Measurements from ENCODE around the gene TAS2R1.
A peak's percentile ranks its signal among the peaks of the same experiment; 100 is the strongest.
"Not testable (repeated sequence)": the region's sequence is repeated elsewhere in the genome, so short reads cannot be mapped to it uniquely, and the experiment has no call there.

Gene TAS2R1

DNA sequence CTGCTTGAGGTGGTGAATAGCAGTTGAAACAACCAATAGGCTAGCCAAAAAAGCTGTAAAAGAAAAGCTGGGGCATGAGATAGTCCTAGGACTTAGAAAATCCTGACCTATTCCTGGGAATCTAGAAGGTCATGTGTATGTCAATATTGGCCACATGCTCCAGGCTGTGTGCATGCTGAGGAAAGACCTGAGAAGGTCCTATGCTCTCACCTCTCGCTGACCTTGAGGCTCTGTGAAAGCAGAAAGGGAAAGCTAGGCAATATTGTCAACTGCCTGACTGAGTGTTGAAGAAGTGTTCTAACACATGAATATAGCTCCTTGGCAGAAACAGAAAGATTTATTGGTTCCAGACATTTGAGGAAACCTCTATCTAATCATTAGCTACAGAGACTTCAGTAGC, 19.8 kb downstream of the TAS2R1 start:
- no peaks in the 10 kb centered on the region for H3K4me1 ChIP-seq (ENCODE audit: control insufficient read depth in 2 of 2, insufficient read depth in 2 of 2, low read length in 2 of 2)
- H3K9me3 ChIP-seq (ENCODE audit: control insufficient read depth in 2 of 2, low read length in 2 of 2) = no peaks in the 10 kb centered on the region
- no peak overlapping the region for H3K4me3 ChIP-seq (ENCODE audit: low read length in 2 of 2)
- no peaks in the 10 kb centered on the region for H3K36me3 ChIP-seq (ENCODE audit: control insufficient read depth in 2 of 2, insufficient read depth in 2 of 2, low read length in 2 of 2)
- H3K27me3 ChIP-seq (ENCODE audit: control insufficient read depth in 2 of 2, insufficient read depth in 2 of 2, low read length in 2 of 2) = no peaks in the 10 kb centered on the region
- H3K27ac ChIP-seq (ENCODE audit: low read depth in 2 of 2, low read length in 2 of 2) = no peak overlapping the region
- no peak overlapping the region for H3K9ac ChIP-seq (ENCODE audit: low read depth in 1 of 2, low read length in 2 of 2)

DNA sequence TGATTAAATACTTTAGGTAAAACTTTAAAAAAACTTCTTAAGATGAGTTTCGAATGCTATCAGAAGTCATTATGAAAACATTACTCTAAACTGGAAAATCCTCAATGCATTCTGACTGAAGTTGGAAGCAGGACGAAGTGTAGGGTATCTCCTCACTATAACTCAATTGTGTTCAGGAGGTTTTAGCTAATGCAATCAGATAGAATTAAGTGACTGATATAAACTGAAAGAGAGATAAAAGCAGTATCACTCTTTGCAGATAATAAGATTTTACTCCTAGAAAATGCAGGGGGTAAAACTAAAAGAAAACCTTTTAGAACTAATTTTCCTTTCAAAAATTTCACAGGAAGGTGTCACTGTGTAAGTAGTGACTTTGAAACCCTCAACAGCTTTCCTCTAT, 22.1 kb downstream of the TAS2R1 start:
- H3K27me3 ChIP-seq (ENCODE audit: control insufficient read depth in 2 of 2, insufficient read depth in 2 of 2, low read length in 2 of 2) = no peaks in the 10 kb centered on the region
- no peaks in the 10 kb centered on the region for H3K36me3 ChIP-seq (ENCODE audit: control insufficient read depth in 2 of 2, insufficient read depth in 2 of 2, low read length in 2 of 2)
- no peaks in the 10 kb centered on the region for H3K4me1 ChIP-seq (ENCODE audit: control insufficient read depth in 2 of 2, insufficient read depth in 2 of 2, low read length in 2 of 2)
- no peak overlapping the region for H3K27ac ChIP-seq (ENCODE audit: low read depth in 2 of 2, low read length in 2 of 2)
- H3K9me3 ChIP-seq (ENCODE audit: control insufficient read depth in 2 of 2, low read length in 2 of 2) = no peaks in the 10 kb centered on the region
- no peak overlapping the region for H3K9ac ChIP-seq (ENCODE audit: low read depth in 1 of 2, low read length in 2 of 2)
- no peak overlapping the region for H3K4me3 ChIP-seq (ENCODE audit: low read length in 2 of 2)

DNA sequence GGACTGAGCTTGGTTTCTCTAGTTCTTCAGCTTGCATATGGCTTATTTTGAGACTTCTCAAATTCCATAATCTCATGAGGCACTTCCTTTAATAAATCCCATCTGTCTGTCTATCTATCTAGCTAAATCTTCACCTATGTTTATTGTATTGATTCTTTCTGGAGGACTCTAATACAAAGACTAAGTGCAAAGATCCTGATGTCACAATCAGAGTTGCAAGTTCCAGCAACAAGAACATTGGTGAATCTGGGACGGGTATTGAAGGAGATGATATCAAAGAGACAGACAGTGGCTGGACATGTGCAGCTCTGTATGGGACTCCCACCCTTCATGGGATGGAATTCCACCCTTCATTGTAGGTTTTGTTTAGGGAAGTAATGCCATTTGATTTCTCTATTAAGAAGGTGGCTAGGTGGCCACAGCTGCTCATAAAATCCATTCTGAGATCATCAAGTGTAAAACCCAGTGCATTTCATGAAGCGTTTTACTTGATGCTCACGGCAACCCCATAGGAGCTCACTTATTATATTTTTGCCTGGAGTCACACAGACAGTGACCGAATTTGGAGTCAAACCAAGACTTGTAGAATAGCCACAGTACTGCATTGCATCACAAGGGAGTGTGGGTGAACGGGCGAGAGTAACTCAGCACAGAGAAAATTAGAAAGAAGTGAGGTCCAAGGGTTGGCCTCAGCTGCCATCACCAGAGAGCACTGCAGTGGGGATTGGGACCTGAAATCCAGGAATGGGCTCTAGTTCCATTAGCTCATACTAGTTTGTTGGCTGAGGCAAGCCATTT, 24.9 kb downstream of the TAS2R1 start:
- Histone ChIP-seq H3K27me3 (ENCODE audit: control insufficient read depth in 2 of 2, insufficient read depth in 2 of 2, low read length in 2 of 2) (no peaks in the 10 kb centered on the region), H3K9ac (ENCODE audit: low read depth in 1 of 2, low read length in 2 of 2) (no peak overlapping the region), H3K36me3 (ENCODE audit: control insufficient read depth in 2 of 2, insufficient read depth in 2 of 2, low read length in 2 of 2) (no peaks in the 10 kb centered on the region), H3K4me1 (ENCODE audit: control insufficient read depth in 2 of 2, insufficient read depth in 2 of 2, low read length in 2 of 2) (no peaks in the 10 kb centered on the region), H3K4me3 (ENCODE audit: low read length in 2 of 2) (no peak overlapping the region), H3K9me3 (ENCODE audit: control insufficient read depth in 2 of 2, low read length in 2 of 2) (no peaks in the 10 kb centered on the region), H3K27ac (ENCODE audit: low read depth in 2 of 2, low read length in 2 of 2) (no peak overlapping the region)

DNA sequence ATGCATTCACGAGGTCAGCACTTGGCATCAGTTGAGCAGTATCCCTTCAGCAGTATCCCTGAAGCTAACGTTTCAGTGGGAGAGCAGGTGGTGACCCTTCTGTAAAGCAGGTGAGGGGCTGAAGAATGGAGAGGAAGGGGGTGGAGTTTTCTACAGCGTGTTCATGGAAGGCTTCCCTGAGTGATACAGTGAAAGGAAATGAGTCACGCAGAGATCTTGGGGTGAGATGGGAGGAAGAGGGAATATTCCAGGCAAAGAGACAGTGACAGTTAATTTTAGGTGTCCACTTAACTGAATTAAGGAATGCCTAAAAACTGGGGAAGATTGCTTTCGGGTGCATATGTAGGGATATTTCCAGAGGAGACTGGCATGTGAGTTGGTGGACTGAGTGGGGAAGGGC, 25.7 kb downstream of the TAS2R1 start:
- no peak overlapping the region for H3K27ac ChIP-seq (ENCODE audit: low read depth in 2 of 2, low read length in 2 of 2)
- H3K36me3 ChIP-seq (ENCODE audit: control insufficient read depth in 2 of 2, insufficient read depth in 2 of 2, low read length in 2 of 2) = no peaks in the 10 kb centered on the region
- no peak overlapping the region for H3K4me3 ChIP-seq (ENCODE audit: low read length in 2 of 2)
- no peaks in the 10 kb centered on the region for H3K27me3 ChIP-seq (ENCODE audit: control insufficient read depth in 2 of 2, insufficient read depth in 2 of 2, low read length in 2 of 2)
- no peak overlapping the region for H3K9ac ChIP-seq (ENCODE audit: low read depth in 1 of 2, low read length in 2 of 2)
- H3K4me1 ChIP-seq (ENCODE audit: control insufficient read depth in 2 of 2, insufficient read depth in 2 of 2, low read length in 2 of 2) = no peaks in the 10 kb centered on the region
- no peaks in the 10 kb centered on the region for H3K9me3 ChIP-seq (ENCODE audit: control insufficient read depth in 2 of 2, low read length in 2 of 2)

DNA sequence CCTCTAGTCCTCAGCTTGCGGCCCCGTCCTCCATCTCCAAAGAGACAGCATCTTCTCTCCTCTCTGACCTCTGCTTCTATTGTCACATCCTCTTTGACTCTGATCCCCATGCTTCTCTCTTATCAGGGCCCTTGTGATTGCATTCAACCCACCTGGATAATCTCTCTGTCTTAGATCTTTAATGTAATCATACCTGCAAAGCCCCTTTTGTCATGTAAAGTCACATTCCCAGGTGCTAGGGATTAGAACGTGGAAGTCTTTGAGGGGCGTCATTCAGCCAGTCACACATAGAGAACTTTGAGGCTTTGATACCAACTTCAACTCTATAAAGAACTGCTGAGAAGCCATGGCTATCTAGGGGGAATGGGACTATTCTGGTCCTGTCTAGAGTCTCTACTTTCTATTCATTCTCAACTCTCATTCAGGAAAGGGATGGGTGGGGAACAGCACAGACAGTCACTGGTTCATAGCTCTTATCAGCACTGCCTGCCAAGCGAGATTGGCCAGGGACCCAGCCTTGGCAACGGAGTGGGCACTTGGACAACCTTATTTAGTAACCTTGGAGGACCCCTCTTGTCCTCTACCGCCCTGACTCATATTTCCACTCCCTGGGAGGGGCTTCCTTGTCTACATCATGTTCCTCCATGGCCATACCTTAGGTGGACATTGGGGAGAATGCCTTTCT, 29.0 kb downstream of the TAS2R1 start:
- Histone ChIP-seq H3K4me3 (ENCODE audit: low read length in 2 of 2) (no peak overlapping the region), H3K36me3 (ENCODE audit: control insufficient read depth in 2 of 2, insufficient read depth in 2 of 2, low read length in 2 of 2) (no peaks in the 10 kb centered on the region), H3K27ac (ENCODE audit: low read depth in 2 of 2, low read length in 2 of 2) (no peak overlapping the region), H3K4me1 (ENCODE audit: control insufficient read depth in 2 of 2, insufficient read depth in 2 of 2, low read length in 2 of 2) (peaks cover 2 to 9% of the 10 kb centered on the region in 2 donors), H3K9ac (ENCODE audit: low read depth in 1 of 2, low read length in 2 of 2) (no peak overlapping the region), H3K27me3 (ENCODE audit: control insufficient read depth in 2 of 2, insufficient read depth in 2 of 2, low read length in 2 of 2) (no peaks in the 10 kb centered on the region), H3K9me3 (ENCODE audit: control insufficient read depth in 2 of 2, low read length in 2 of 2) (no peaks in the 10 kb centered on the region)

DNA sequence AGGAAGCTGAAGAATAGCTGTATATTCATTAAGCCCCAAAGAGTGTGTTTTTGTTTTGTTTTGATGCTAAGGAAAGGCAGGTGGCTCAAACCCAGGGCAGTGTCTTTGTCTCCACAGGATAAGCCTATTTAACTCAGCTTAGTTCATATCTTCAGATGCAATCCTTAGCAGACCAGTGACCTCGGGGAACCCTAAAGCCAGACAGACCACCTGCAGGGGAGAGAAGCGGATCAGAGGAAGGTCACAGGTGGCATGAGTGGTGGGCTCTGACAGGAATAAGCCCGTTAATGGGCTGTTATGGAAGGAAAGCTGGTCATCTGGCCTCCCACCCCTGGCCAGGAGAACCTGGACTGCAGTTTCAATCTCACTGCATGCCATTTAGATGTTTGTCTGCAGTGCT, 30.8 kb downstream of the TAS2R1 start:
- Histone ChIP-seq H3K4me3 (ENCODE audit: low read length in 2 of 2) (no peak overlapping the region), H3K4me1 (ENCODE audit: control insufficient read depth in 2 of 2, insufficient read depth in 2 of 2, low read length in 2 of 2) (peaks cover 2 to 13% of the 10 kb centered on the region in 2 donors), H3K36me3 (ENCODE audit: control insufficient read depth in 2 of 2, insufficient read depth in 2 of 2, low read length in 2 of 2) (no peaks in the 10 kb centered on the region), H3K27ac (ENCODE audit: low read depth in 2 of 2, low read length in 2 of 2) (no peak overlapping the region), H3K27me3 (ENCODE audit: control insufficient read depth in 2 of 2, insufficient read depth in 2 of 2, low read length in 2 of 2) (no peaks in the 10 kb centered on the region), H3K9me3 (ENCODE audit: control insufficient read depth in 2 of 2, low read length in 2 of 2) (no peaks in the 10 kb centered on the region), H3K9ac (ENCODE audit: low read depth in 1 of 2, low read length in 2 of 2) (no peak overlapping the region)

DNA sequence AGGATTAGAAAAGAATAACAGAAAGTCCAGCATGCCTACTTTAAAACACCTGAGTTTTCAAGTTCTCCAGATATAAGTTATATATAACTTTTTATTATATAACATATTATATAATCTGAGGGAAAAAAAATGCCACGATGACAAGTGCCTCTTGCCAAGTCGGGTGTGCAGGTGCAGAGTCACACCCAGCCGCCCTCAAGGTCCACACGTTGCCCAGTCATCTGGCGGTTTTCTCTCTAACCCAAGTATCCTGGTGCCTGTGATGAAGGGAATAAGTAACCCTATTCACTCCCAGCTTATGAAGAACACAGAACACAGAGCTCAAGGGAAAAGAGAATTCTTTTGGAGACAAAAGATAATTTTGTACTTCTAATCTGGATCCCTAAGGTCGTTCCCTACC, 31.8 kb downstream of the TAS2R1 start:
- not testable (repeated sequence) for H3K4me3 ChIP-seq (ENCODE audit: low read length in 2 of 2); H3K9me3 ChIP-seq (ENCODE audit: control insufficient read depth in 2 of 2, low read length in 2 of 2); H3K9ac ChIP-seq (ENCODE audit: low read depth in 1 of 2, low read length in 2 of 2); H3K27me3 ChIP-seq (ENCODE audit: control insufficient read depth in 2 of 2, insufficient read depth in 2 of 2, low read length in 2 of 2); H3K36me3 ChIP-seq (ENCODE audit: control insufficient read depth in 2 of 2, insufficient read depth in 2 of 2, low read length in 2 of 2)
- peak overlapping the region in 1 of 2 donors; percentile 1 for H3K27ac ChIP-seq (ENCODE audit: low read depth in 2 of 2, low read length in 2 of 2)
- peaks cover 2 to 13% of the 10 kb centered on the region in 2 donors for H3K4me1 ChIP-seq (ENCODE audit: control insufficient read depth in 2 of 2, insufficient read depth in 2 of 2, low read length in 2 of 2)

DNA sequence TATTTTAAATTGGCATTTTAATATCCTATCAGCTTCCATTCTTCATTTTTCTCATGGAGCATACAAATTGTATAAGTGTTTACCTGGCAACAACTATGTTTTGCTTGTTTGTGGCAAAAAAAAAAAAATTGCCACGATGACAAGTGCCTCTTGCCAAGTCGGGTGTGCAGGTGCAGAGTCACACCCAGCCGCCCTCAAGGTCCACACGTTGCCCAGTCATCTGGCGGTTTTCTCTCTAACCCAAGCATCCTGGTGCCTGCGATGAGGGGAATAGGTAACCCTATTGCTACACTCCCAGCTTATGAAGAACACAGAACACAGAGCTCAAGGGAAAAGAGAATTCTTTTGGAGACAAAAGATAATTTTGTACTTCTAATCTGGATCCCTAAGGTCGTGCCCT, 32.8 kb downstream of the TAS2R1 start:
- H3K27me3 ChIP-seq (ENCODE audit: control insufficient read depth in 2 of 2, insufficient read depth in 2 of 2, low read length in 2 of 2); H3K27ac ChIP-seq (ENCODE audit: low read depth in 2 of 2, low read length in 2 of 2); H3K9ac ChIP-seq (ENCODE audit: low read depth in 1 of 2, low read length in 2 of 2): not testable (repeated sequence)

DNA sequence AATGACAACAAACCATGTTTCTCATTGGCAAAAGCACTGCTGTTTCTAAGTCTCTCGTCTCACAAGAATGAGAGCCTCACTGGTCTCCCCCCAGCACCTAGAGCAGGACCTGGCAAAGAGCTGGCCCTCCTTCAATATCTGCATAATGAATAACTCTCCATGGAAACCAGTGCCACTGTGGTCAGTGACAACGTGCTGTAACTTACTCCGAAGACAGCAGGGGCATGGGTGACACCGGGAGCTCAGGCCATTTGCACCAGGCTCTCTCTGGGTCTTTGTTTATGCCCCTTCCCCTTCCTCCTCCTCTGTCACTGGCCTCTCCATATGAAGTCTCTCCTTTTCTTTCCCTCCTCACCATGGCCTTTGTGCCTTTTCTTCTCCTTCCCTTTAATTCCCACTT, 33.3 kb downstream of the TAS2R1 start:
- H3K27ac ChIP-seq (ENCODE audit: low read depth in 2 of 2, low read length in 2 of 2) = no peak overlapping the region
- H3K9me3 ChIP-seq (ENCODE audit: control insufficient read depth in 2 of 2, low read length in 2 of 2) = no peaks in the 10 kb centered on the region
- H3K4me1 ChIP-seq (ENCODE audit: control insufficient read depth in 2 of 2, insufficient read depth in 2 of 2, low read length in 2 of 2) = peaks cover 2 to 13% of the 10 kb centered on the region in 2 donors
- no peak overlapping the region for H3K9ac ChIP-seq (ENCODE audit: low read depth in 1 of 2, low read length in 2 of 2)
- no peaks in the 10 kb centered on the region for H3K36me3 ChIP-seq (ENCODE audit: control insufficient read depth in 2 of 2, insufficient read depth in 2 of 2, low read length in 2 of 2)
- no peaks in the 10 kb centered on the region for H3K27me3 ChIP-seq (ENCODE audit: control insufficient read depth in 2 of 2, insufficient read depth in 2 of 2, low read length in 2 of 2)
- no peak overlapping the region for H3K4me3 ChIP-seq (ENCODE audit: low read length in 2 of 2)

More for the DNA sequence above, 32.8 kb downstream of the TAS2R1 start:
- H3K4me1 ChIP-seq (ENCODE audit: control insufficient read depth in 2 of 2, insufficient read depth in 2 of 2, low read length in 2 of 2) = peaks cover 2 to 13% of the 10 kb centered on the region in 2 donors
- H3K4me3 ChIP-seq (ENCODE audit: low read length in 2 of 2); H3K9me3 ChIP-seq (ENCODE audit: control insufficient read depth in 2 of 2, low read length in 2 of 2); H3K36me3 ChIP-seq (ENCODE audit: control insufficient read depth in 2 of 2, insufficient read depth in 2 of 2, low read length in 2 of 2): not testable (repeated sequence)

DNA sequence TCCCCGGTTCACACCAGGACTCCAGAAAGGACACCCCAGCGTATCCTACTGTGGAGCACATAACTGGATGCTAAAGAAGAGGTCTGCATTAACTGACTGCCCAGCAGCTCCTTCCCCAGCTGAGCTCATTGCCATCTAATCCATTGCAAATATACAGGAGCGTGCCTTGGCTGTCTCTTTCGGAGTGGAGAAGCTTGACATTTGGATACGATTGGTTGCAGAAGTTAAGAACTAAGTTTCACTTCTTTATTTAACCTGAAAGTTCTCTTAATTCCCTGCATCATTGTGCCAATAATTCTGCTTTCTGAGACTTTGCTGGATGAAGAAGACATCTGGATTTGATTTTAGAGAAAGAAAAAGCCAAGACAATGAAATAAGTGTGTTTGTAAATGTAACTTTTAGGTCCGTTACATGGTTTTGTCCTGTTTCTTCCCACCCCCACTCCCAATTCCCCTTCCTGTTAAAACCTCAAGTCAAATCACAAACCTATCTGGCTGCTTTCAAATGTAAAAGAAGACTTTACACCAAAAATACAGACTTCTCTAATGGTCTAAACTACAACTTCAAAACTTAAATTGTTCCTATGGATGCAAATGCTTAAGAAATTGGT, 33.9 kb downstream of the TAS2R1 start:
- Histone ChIP-seq H3K4me1 (ENCODE audit: control insufficient read depth in 2 of 2, insufficient read depth in 2 of 2, low read length in 2 of 2) (peaks cover 2 to 13% of the 10 kb centered on the region in 2 donors), H3K36me3 (ENCODE audit: control insufficient read depth in 2 of 2, insufficient read depth in 2 of 2, low read length in 2 of 2) (no peaks in the 10 kb centered on the region), H3K4me3 (ENCODE audit: low read length in 2 of 2) (no peak overlapping the region), H3K9ac (ENCODE audit: low read depth in 1 of 2, low read length in 2 of 2) (no peak overlapping the region), H3K27ac (ENCODE audit: low read depth in 2 of 2, low read length in 2 of 2) (no peak overlapping the region), H3K27me3 (ENCODE audit: control insufficient read depth in 2 of 2, insufficient read depth in 2 of 2, low read length in 2 of 2) (no peaks in the 10 kb centered on the region), H3K9me3 (ENCODE audit: control insufficient read depth in 2 of 2, low read length in 2 of 2) (no peaks in the 10 kb centered on the region)
